Stimulated activated CD4-positive, alpha-beta T cell treated with anti-CD3 and anti-CD28 coated beads, Interleukin-1b, Interleukin-23, amount 100 ng/mL, for 4 hours (primary cell): ENCODE measurements around the gene CASP10.
"Not testable (repeated sequence)": the region's sequence is repeated elsewhere in the genome, so short reads cannot be mapped to it uniquely, and the experiment has no call there.

ENCODE experiments used
- DNase-seq, 2 donors: peaks; one replicate each; pipeline ENCODE4 v3.0.0-alpha.2; 2020; ENCODE audit warnings: low read depth in 2 of 2

Gene CASP10

DNA sequence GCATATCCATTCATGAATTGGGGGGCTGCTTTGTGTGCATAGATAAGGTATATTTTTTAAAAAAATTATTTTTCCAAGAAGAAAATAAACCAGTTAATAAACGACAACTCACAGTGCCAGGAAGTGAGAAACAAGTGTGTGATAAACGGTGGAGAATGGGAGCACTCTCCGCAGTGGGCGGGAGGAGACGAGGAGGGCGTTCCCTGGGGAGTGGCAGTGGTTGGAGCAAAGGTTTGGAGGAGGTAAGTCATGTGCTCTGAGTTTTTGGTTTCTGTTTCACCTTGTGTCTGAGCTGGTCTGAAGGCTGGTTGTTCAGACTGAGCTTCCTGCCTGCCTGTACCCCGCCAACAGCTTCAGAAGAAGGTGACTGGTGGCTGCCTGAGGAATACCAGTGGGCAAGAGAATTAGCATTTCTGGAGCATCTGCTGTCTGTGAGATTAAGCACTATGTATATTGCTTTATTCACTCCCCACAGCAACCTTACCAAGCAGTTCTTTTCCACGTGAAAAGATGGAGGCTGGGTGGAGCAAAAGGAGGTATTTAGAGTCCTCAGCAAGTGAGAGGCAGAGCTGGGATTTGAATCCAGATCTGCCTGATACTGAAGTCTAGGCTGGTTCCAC is 50.4 kb downstream of the CASP10 start:
- DNase-seq: peak; percentile 74 to 77

DNA sequence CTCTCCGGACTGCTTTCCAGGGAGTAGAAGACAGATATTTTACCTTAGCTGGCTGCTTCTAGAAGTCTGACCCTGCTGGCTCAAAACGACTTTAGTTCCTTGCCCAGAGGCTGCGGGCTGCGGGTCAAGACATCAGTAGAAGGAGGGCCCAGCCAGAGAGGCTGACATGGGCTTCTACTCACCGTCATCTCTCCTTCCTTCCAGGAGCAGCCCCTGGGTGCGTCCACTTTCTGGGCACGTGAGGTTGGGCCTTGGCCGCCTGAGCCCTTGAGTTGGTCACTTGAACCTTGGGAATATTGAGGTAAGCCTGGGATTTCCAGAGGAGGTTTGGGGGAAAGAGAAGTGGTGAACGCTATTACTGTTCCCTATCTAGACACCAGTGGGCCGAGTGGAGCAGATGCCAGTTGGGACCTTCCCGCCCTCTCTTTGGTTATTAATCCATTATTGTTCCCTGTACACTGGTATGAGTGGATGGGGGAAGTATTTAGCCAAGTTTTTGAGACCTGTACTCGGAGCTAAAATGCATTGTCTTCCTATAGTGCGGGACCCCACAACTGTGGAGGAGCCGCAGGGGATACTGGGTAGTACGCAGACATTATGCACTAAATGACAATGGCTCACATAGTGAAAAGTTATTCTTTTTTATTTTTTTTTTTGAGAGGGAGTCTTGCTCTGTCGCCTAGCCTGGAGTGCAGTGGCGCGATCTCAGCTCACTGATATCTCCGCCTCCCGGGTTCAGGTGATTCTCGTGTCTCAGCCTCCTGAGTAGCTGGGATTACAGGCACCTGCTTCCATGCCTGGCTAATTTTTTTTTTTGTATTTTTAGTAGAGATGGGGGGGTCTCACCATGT is 51.1 kb downstream of the CASP10 start:
- DNase-seq: no peak

DNA sequence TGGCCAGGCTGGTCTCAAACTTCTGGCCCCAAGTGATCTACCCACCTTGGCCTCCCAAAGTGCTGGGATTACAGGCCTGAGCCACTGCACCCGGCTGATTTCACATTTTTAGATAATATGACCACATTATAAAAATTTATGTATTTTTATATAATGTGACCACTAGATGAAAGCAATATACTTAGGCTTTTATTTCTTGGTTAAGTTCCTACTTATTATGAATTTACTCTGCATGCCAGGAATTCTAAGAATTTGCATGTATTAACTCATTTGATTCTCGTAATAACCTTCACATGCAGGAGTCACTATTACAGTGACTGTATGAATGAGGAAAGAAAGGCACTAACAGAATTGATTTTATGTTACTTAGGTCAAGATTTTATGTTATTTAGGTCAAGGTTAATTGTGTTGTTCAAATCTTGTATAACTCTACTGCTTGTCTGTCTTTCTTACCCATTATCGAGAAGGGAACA is 51.8 kb downstream of the CASP10 start:
- DNase-seq: no peak

DNA sequence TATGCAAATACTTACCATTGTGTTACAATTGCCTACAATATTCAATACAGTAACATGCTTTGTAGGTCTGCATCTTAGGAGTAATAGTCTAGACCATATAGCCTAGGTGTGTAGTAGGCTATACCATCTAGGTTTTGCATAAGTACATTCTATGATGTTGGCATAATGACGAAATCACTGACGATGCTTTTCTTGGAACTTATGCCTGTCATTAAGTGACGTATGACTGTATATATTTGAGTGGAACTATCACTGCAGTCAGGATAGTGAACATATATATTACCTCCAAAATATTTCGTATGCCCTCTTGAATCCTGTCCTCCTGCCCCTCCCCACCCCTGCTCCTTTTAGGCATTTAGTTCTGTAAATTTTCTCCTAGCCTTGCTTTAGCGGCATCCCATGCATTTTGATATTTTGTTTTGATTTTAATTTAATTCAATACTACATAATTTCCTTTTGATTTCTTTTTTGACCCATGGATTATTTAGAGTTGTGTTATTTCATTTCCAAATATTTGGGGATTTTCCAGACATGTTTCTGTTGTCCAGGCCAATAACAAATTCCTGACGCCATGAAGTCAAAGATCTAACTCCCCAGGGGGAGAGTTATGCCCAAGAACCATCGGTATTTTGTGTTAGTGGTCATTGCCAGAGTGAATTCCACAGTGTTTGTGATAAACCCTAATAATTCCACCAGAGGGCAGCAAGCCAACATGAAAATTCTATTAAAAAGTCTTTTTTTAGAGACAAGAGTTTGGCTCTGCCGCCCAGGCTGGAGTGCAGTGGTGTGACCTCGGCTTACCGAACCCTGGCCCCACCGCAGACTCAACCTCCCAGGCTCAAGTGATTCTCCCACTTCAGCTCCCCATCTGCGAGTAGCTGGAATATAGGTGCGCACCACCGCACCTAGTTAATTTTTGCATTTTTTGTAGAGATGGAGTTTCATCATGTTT is 53.2 kb downstream of the CASP10 start:
- peak in 1 of 2 donors; percentile 48 for DNase-seq

DNA sequence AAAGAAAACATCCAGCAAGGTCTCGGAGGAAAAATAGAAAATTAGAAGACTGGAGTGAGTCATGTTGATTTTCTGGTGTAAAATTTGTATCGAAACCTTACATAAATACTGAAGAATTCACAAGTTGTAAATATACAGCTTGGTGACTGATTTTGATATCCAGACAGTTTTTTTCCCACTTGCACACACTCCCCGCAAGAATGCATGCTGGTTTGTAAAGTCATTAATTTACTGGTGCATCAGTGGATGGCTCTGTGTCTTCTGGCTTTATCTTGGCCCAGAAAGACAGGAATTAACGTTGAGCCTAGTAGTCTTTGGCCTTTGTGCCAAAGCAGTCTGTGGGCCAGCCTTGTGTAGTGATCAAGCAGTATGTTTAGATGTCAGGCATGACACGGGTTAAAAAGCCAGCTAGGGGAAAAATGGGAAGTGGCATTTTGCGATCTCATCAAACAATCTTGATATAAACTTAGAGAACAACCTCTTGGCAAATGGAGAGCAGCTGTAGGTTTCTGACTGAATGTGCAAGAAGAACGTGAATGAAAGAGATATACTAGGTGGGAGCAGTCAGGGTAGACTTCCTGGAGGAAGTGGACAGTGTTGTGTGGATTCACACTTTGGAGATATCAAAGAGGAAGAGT is 54.7 kb downstream of the CASP10 start:
- no peak for DNase-seq

DNA sequence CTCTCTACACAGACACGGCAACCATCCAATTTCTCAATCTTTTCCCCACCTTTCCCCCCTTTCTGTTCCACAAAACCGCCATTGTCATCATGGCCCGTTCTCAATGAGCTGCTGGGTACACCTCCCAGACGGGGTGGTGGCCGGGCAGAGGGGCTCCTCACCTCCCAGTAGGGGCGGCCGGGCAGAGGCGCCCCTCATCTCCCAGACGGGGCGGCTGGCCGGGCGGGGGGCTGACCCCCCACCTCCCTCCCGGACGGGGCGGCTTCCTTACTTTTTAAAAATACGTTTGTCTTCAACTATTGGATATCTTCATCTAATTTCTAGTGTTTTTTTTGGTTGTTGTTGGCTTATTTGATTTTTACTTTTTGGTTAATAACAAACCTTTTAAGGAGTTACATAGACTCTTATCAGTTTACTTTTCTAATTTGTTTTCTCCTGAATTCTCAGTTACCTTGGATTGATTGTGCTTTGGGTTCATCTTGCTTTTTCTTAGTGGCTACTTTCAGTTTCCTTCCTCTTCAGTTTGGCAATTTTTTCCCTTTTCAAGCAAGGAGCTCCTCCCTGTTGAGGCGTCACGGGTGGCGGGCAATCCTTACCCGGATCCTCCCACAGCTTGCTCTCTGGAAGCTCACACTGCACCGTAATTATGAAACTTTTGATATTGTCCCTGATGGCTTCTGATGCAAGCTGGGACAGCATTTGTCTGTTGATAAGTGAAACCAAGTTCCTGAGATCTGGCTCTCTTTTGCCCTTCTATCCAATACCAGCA is 56.4 kb downstream of the CASP10 start:
- DNase-seq: not testable (repeated sequence)

DNA sequence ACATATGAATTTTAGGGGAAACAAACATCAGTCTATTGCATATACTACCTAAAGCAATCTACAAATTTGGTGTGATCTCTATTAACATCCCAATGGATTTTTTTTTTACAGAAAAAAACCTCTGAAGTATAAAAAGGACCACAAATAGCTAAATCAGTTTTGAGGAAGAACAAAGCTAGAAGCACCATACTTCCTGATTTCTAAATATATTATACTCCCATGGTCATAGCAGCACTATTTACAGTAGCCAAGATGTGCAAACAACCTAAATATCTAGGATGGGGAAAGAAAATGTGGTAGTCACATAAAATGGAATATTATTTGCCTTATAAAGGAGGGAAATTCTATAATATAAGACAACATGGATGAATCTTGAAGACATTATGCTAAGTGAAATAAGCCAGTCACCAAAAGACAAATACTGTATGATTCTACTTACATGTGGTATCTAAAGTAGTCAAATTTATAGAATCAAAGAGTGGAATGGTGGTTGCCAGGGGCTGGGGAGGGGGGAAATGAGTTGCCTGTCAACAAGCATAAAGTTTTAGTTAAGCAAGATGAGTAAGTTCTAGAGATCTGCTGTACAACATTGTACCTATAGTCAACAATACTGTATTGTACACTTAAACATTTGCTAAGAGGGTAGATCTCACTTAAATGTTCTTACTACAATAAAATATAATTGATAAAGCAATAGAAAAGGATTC is 59.8 kb downstream of the CASP10 start:
- no peak for DNase-seq

DNA sequence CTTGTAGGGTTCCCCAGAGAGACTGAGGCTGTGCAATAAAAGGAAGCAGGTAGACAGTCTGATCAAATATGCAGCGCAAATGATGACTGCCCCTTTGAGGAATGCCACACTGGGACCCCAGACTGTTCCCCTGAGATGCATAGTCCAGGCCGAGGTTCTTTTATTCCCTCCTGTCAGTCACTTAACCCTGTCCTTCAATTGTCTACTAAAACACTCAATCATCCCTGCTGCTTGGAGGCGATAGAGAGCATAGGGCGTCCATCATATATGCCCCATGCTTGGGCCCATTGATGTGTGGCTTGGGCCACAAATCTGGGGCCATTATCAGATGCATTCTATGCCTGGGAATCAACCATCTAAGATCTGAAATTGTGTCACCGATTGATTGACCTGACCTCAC is 61.9 kb downstream of the CASP10 start:
- DNase-seq: no peak

DNA sequence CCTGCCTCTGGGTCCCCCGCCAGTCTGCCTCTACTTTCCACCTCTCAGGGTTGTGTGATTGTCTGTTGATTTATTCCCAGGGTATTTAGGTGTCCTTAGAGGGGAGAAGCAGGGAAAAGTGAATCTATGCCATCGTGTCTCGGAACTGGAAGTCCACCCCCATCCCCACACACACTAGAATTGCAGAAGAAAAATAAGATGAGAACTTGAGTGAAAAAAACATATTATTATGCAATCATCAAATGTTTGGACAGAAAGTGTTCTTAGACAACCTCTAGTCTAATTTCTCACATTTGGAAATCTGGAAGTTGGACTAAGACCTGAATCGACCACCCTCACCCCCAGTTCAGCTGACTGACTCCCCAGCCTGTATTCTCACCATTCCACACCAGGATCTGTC is 63.3 kb downstream of the CASP10 start:
- no peak for DNase-seq

DNA sequence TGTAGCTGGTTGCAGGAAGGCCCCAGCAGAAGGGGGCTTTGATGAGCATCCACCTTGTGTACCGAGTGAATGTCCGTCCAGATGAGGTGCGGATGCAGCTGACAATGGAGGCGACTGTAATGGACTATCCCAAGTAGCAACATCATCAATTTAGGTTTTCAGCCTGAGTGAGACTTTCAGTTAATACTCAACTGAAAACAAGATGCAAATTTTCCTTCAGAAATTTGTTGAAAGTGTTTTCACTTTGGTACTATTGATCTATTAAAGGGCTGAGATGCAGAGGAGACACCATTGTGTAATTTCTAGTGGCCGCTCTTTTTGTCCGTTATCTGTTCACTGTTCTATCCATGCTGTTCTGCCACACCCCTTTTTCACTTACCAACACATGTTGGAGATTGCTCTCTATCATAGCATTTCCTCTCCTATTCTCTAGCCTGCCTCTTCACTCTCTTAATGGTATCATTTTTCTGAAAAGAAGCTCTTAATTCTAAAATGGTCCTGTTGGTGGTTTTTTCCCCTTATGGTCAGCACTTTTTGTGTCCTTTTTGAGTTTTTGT is 65.4 kb downstream of the CASP10 start:
- DNase-seq: no peak

DNA sequence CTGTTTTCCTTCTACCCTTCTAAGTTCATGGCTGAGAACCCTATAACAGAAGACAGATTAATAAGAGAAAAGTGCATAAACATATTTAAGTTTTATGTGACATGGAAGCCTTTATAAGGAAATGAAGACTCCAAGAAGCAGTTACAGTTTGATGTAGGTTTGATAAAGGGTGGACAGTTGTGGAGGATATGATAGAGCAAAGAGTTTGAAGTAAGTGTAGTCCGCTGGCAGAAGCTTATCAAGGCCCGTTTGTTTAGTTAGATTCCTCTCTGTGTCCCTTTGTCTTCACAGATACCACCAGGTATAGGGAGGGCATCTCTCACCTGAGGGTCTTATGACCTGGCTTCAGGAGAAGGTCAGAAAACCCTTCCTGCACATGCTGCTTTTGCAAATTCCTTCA is 66.9 kb downstream of the CASP10 start:
- no peak for DNase-seq

DNA sequence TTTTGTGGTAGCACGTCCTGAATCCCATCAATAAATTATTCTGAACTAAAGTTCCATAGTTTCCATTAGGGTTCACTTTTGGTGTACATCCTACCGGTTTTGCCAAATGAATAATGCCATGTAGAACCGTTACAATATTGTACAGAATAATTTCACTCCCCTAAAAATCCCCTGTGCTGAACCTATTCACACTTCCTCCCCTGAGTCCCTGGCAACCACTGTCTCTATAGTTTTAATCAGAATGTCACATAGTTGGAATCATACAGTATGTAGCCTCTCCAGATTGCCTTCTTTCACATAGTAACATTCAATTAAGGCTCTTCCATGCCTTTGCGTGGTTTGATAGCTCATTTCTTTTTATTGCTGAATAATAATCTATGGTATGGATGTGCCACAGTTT is 67.8 kb downstream of the CASP10 start:
- no peak for DNase-seq

DNA sequence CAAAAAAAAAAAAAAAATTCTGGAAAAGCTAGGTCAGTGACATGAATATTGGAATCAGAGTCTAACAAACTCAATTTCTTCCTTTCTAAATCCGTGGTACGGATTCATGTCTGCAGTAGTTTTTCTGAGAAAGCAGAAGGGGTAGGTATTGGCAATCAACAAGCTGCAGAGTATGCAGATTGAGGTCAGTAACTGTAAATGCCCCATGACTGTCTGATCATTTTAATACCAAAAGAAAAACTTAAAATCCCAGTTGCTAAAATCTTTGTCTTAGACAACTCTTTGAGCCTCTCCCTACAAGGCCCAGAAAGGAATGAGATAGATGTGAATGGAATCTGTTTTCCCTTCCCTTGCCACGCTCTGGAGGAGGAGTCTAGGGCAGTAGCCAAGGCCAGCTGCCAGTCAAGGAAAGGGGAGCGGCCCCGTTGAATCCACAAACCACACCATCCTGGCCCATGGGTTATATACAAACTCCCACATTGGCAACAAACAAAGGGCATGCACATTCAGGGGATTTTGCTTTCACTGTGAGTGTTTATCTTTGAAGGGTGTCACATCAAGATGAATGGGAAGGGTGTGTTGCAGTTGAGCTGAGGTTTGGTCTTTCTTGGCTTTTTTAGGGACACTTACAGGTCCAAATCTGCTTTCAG is 71.3 kb downstream of the CASP10 start:
- no peak for DNase-seq

DNA sequence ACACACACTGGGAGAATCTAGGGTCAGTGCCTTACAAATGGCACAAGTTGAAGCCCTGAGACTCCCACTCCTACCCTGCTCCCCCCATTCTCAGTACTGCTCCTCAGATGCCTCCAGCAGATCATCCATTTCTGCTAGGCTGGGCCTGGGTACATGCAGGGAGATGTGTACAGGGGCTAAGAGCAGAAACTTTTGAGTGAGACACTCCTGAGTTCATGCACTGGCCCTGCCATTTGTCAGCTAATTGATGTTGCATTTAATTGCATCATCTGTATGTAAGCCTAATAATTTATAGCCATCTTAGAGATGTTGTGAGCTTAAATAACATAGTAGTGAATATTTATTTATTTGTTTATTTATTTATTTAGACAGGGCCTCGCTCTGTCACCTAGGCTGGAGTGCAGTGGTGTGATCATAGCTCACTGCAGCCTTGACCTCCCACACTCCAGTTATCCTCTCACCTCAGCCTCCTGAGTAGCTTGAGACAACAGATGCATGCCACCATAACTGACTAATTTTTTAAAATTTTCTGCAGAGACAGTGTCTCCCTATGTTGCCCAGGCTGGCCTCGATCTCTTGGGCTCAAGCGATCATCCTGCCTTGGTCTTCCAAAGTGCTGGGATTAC is 72.6 kb downstream of the CASP10 start:
- no peak for DNase-seq

DNA sequence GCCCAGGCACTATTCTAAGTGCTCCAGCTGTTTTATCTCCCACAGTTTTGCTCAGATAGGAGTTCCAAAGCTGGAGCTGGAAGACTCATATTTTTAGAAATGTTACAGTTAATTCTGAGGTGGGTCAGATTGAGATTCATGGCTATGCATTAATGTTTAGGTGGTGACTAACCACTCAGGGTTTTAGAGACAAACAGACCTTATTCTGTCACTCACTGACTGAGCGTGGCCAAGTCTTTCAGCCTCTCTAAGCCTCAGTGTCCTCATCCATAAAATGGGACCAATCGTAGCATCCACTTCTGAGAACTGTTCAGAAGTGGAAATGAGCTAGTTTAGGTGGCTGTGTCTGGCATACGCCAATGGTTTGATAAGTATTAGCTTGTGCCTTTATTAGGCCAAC is 73.1 kb downstream of the CASP10 start:
- DNase-seq: no peak

DNA sequence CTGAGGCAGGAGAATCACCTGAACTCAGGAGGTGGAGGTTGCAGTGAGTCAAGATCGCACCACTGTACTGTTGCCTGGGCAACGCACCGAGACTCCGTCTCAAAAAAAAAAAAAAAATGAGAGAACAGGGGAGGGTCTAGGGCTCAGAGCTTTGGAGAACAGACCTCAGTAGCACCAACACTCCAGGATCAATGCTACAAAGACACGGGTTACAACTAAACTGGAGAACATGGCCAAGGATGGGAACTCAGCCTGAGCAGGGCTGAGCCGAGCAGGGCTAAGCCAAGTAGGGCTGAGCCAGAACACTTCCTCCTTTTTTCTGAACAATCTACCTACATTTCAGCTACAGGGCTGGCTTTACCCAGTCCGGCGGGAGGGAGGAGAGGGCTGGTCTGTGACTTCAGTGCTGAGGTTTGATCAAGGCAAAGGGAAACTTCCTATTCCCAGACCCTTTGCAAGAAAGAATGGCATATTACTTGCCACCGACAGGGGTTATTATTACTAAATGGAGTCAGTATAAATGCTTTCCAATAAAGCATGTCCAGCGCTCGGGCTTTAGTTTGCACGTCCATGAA is 74.5 kb downstream of the CASP10 start:
- no peak for DNase-seq

DNA sequence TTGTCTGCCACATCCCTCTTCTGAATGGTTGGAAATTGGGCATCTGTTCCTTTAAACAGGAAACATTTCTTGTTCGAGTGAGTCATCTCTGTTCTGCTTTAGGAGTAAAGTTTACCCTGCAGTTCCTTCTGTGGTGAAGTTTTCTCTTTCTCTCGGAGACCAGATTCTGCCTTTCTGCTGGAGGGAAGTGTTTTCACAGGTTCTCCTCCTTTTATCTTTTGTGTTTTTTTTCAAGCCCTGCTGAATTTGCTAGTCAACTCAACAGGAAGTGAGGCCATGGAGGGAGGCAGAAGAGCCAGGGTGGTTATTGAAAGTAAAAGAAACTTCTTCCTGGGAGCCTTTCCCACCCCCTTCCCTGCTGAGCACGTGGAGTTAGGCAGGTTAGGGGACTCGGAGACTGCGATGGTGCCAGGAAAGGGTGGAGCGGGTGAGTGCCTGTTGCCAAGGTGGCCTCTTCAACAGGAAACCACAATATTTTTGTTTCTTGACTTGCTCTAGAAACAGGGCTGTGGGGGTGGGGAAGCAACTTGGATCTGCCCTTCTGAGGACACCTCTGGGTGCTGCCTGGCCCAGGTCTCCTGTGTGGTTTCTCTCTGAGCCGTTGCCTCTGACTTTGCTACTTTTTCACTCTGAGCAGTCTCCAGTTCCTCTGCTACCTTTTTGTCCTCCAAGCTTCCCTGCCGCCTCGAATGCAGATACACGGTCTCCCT is 75.2 kb downstream of the CASP10 start:
- peak; percentile 58 to 71 for DNase-seq
